Femur (tissue), 1 donor: ENCODE results near the gene CDC42BPB.

ENCODE experiments used
- DNase-seq: peaks from one replicate; pipeline ENCODE4 v3.0.0-alpha.2; 2017

The CDC42BPB gene

GRCh38 chr14:102889615-102890014 lies 167.7 kb downstream of the CDC42BPB start:
- no peak for DNase-seq

DNA sequence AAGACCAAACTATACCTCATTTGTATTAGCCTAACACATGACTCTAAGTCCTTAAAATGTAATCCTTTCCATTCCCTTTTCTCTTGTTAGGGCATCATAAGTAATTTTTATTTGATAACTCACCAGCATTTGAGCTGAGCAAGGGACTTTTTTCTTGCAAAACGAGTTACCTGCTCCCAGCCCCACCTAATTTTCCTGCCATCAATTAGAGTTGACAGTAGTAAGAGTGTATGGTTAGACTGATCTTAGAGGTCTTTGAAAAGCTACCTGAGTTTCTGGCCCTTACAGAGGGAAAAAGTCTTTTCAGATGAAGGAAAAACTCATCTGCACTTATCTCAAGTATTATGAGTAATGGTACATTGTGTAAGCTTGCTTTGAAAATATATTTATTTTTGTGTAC lies 168.6 kb downstream of the CDC42BPB start:
- no peak for DNase-seq

DNA sequence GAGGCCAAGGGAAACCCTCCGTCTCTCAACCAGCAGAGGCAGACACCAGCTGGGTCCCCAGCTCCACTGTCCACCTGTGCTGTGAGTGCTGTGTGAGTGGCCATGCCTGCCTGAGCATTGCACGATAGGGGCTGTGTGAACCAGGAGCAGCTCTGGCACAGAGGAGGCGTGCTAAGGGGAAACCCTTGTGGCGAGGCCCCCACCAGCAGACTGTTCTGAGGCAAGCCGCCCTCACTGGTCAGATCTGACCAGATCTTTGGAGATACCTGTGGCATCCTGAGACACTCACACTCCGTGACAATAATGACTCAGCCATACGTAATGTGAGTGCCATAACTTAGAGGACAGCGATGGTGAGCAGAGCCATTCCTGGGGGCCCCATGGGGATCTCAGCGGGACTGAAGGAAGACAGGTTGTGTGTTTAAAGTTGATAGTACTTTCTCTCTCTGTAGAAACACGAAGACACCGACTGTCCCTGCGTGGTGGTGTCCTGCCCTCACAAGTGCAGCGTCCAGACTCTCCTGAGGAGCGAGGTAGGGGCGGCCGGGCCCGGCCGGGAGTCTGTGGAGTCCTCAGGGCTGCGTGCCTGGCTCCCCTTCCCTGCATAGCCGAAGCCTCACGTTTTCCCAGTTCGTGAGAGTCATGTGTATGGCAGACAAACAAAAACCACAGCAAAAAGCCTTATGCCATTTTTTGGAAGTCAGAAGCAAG lies 171.5 kb downstream of the CDC42BPB start:
- no peak for DNase-seq

DNA sequence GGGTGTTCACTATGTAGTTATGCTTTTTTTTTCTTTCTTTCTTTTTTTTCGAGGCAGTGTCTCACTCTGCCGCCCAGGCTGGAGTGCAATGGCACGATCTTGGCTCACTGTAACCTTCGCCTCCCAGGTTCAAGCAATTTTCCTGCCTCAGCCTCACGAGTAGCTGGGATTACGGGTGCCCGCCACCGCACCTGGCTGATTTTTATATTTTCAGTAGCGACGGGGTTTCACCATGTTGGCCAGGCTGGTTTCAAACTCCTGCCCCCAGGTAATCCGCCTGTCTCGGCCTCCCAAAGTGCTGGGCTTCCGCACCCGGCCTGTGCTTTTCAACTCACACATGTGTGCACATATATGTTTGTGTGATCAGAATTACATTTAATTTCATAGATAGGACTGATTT lies 173.8 kb downstream of the CDC42BPB start:
- no peak for DNase-seq

DNA sequence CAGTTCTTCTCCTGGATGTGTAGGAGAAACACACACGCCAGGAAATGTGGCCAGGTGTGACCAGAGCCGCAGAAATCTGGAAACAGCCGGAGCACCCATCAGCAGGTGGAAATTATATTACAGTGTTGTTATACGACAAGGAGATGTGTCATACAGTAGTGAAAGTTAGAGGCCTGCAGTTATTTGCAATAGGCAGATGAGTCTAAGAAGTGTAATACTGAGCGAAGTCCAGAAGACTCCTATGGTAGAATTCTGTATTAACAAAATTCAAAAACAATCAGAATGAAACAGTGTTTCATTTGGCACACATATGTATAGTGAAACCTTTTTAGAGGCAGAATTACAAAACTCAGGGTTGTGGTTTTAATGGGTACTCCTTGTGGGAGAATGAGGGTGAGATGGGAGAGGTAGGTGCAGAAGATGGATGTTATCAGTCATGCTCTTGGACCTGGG lies 174.2 kb downstream of the CDC42BPB start:
- DNase-seq = no peak
